Stimulated activated CD8-positive, alpha-beta memory T cell treated with anti-CD3 and anti-CD28 coated beads, Interleukin-4, amount 100 ng/mL, for 24 hours (primary cell): ENCODE measurements around the gene CCZ1.
"Not testable (repeated sequence)": the region's sequence is repeated elsewhere in the genome, so short reads cannot be mapped to it uniquely, and the experiment has no call there.

Experiments used
- DNase-seq: peaks from one replicate; pipeline ENCODE4 v3.0.0-alpha.2; 2020; ENCODE audit warnings: low read depth

Gene CCZ1

DNA sequence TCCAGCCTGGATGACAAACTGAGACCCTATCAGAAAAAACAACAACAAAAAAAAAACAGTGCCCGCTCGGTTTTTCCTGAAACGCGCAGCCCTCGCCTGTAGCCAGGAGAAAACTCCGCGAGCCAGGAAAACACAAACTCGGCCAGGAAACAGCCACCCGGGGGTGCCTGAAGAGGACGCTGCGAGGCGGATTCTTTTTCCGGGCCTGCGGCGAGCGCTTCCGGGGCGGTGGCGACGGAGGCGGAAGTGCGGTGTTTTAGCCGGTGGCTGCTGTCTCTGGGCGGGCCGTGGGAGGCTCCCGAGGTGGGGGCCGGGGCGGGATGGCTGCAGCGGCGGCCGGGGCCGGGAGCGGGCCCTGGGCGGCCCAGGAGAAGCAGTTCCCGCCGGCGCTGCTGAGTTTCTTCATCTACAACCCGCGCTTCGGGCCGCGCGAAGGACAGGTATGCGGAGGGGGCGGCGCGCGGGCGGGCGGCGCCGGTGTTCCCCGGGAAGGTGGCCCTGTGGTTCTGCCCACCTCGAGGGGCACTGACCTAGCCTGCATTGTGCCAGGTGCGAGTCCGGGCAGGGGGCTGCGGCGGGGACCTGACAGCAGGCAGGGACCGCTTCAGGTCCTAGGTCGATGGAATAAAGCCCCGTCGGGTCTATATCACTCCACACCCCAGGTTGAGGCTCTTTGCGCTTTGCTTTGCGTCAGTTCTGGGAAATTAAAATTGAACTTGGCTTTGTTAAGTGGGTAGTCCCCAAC lies at the start of gene CCZ1:
Gene CCZ1, plus strand, starts transcription at position 254 of the 745 bp plus-strand sequence. Its CDS starts 67 bp downstream, at position 321.
- DNase-seq = peak; percentile 58

GRCh38 chr7:5850944-5851343 lies 47.6 kb upstream of the CCZ1 start:
- DNase-seq = no peak

DNA sequence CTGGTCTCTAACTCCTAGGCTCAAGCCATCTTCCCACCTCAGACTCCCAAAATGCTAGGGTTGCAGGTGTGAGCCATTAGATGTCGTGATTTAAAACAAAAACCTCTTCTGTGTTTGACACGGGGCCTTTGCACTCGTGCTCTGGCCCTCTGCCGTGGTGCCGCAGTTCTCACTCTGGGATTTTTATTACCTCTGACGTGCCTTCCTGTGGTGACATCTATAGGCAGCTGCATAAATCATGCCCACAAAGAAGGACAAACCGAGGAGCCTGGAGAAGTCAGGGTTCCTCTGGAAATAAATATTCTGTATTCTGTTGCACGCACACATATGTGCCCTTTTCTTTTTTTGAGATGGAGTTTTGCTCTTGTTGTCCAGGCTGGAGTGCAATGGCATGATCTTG lies 43.8 kb upstream of the CCZ1 start:
- DNase-seq = no peak

GRCh38 chr7:5857041-5857575 lies 41.4 kb upstream of the CCZ1 start:
- not testable (repeated sequence) for DNase-seq

GRCh38 chr7:5858494-5858893 lies 40.0 kb upstream of the CCZ1 start:
- DNase-seq = not testable (repeated sequence)

DNA sequence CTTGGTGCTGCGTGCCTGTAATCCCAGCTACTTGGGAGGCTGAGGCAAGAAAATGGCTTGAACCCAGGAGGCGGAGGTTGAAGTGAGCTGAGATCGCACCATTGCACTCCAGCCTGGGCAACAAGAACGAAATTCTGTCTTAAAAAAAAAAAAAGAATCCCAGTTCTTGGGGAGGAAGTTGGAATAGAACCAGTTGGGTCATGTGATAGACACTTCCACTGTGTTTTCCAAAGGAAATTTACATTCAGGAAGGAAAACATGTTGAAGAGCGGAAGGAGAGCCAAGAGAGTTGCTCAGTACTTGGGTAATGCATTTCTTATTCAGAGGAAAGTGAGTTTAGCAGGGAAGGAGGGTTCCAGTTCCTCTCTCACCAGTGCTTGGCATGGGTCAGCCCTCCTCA lies 37.3 kb upstream of the CCZ1 start:
- DNase-seq = not testable (repeated sequence)

DNA sequence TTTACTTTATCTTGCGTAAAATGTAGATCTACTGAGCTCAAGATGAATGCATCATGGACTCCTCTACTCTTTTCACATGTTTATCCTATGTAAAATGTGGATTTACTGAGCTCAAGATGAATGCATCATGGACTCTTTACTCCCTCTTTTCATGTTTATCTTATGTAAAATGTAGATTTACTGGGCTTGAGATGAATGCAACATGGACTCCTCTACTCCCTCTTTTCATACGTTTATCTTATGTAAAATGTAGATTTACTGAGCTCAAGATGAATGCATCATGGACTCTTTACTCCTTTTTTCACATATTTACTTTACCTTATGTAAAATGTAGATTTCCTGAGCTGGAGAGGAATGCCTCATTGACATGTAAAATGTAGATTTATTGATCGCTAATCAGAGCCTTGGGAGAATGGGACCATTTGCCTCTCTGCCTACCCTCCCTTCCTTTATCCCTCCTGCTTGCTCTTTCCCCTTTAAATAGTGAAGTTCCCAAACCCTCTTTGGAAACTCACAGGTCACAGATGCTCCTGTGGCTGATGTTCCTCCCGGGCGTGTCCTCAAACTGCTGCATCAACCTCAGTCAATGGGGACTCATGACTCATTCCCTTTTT lies 35.7 kb upstream of the CCZ1 start:
- DNase-seq = not testable (repeated sequence)

DNA sequence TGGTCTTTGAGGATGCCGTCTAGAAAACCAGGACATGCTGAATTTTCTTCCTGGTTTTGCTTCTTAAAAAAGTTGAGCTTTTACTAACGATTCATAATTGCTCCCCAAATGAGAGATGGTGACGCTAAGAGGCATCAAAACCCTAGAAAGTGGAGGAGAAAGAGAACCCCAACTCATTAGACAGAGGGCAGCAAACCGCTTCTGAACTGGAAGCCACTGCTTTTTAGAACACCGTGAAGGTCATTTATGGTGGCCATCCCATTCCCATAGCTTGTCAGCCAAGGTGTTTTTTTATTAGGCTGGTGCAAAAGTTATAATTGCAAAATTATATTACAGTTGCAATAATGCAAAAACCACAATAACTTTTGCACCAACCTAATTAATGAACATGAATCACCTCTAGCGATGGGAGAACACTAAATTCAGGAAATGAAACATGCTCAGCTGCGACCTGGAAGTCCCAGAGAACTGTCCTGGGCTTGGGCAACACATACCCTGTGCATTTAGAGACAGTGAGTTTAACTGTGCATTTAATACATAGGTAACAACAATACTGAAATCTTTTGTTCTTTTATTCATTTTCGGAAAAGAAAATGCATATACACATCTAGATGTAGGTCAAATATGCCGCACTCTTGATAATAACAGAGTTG lies 33.1 kb upstream of the CCZ1 start:
- not testable (repeated sequence) for DNase-seq

- no peak for DNase-seq
These were observed 31.5 kb upstream of the CCZ1 start for GRCh38 chr7:5867060-5867459.

DNA sequence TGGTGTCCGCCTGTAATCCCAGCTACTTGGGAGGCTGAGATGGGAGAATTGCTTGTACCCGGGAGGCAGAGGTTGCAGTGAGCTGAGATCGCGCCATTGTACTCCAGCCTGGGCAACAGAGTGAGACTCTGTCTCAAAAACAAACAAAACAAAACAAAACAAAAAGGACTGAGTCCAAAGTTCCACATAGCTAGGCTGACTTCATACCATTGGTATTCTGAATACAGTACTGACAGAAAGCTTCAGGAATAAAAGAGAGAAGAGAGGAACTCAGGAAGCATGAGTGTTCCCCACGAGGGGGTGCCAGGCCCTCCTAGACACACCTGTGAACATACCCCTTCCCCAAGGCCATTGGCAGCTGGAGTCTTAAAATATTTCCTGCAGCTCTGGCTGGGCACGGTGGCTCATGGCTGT lies 29.6 kb upstream of the CCZ1 start:
- DNase-seq = not testable (repeated sequence)

- DNase-seq = no peak
These were observed 28.8 kb upstream of the CCZ1 start for GRCh38 chr7:5869691-5870090.

DNA sequence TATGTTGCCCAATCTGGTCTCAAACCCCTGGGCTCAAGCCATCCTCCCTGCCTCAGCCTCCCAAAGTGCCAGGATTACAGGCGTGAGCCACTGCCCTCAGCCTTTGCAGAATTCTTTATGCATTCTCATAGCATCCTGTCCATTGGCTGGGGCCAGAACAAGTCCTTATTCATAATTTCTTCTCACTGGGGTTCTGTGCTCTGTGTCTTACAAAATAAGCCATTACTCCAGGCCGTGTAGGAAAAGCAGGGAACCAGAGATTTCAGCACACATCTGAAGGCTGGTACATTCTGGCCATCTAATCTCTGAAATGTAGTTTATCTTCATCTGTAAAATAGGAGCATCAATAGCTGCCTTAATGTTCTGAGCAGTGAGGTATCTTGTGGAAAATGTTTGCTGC lies 28.2 kb upstream of the CCZ1 start:
- no peak for DNase-seq

- no peak for DNase-seq
These were observed 26.2 kb upstream of the CCZ1 start for GRCh38 chr7:5872326-5872725.

DNA sequence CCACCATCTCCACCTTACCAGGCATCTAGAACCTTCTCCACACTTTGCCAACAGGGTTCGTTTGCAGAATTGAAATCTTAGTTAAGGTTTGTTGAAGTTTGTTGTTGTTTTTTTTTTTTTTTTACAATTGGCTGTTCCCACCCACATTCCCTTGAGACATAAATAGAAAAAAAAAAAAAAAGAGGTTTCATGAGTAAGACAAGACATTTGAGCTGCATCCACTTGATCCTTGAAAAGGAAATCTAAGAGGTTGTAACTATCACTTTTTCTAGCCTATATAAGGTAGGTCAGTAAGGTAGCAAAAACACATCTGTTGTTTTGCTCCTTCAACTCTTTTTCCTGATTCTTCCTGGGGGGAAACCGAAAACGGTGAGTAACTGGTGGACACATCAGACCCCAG lies 18.9 kb upstream of the CCZ1 start:
- DNase-seq = not testable (repeated sequence)

DNA sequence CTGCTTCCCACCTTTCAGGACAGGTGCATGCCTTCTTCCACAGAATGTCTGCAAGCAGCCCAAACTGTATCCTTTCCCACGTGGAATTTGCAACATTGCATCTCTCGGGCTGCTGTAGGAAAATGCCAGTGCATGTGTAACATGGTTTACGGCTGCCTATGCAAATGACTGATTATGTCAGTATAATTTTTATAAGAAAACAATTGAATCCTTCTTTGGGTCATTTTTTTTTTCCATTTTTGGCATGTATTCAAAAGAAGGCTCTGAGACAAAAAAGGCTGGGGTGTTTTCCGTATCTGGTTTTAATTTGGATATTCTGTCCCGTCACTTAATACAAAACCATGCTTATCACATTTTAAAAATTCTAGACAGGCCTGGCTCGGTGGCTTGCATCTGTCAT lies 18.4 kb upstream of the CCZ1 start:
- not testable (repeated sequence) for DNase-seq

GRCh38 chr7:5884431-5884830 lies 14.1 kb upstream of the CCZ1 start:
- DNase-seq = not testable (repeated sequence)

GRCh38 chr7:5888021-5888420 lies 10.5 kb upstream of the CCZ1 start:
- not testable (repeated sequence) for DNase-seq

GRCh38 chr7:5890244-5890643 lies 8.3 kb upstream of the CCZ1 start:
- not testable (repeated sequence) for DNase-seq

DNA sequence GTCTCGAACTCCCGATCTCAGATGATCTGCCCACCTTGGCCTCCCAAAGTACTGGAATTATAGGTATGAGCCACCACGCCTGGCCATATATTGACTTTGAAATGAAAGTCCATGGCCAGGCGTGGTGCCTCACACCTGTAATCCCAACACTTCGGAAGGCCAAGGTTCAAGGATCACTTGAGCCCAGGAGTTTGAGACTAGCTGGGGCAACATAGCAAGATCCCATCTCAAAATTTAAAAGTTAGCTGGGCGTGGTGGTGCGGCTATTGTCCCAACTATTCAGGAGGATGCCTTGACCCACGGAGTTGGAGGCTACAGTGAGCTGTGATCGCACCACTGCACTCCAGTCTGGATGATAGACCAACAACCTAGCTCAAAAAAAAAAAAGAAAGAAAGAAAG lies 6.0 kb upstream of the CCZ1 start:
- no peak for DNase-seq

DNA sequence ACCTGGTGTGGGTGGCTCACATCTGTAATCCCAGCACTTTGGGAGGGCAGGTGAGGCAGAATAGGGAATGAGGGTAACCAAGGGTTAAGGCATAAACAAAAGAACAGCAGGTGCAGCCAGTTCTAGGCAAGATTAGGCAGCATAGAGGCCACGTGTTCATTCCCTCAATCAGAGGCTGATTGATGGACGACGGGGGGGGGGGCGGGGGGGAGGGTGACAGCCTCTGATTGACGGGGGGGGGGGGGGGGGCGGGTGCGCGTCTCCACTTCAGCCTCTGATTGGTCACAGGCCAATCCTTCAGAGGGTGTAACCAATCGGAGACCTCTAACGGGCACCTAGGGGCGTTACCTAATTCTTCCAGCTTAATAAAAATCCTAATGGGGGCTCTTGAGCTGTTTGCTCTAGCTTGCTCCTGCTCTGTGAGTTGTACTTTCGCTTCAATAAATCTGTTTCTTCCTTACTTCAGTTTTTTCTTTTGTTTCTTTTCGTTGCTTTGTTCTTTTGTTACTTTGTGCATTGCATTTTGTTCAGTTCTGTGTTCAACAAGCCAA lies 1.1 kb upstream of the CCZ1 start:
- DNase-seq = not testable (repeated sequence)

GRCh38 chr7:5903002-5903401 lies 4.5 kb downstream of the CCZ1 start:
- DNase-seq = not testable (repeated sequence)

- not testable (repeated sequence) for DNase-seq
These were observed 6.2 kb downstream of the CCZ1 start for GRCh38 chr7:5904726-5905125.
